G401.6 (cell line): ENCODE measurements around the gene OGFRL1.
"Not testable (repeated sequence)": the region's sequence is repeated elsewhere in the genome, so short reads cannot be mapped to it uniquely, and the experiment has no call there.

Source experiments
- FAIRE-seq: peaks from 2 replicates; lab custom pipeline; 2012; peaks lifted over from hg19 to GRCh38; lab: Jason Lieb, UNC

OGFRL1 gene

GRCh38 chr6:71288228-71289038, at the start of gene OGFRL1:
TSS of gene OGFRL1 (plus strand) at chr6:71288811. CDS start at chr6:71288937, 126 bp downstream.
- FAIRE-seq, result no peak

GRCh38 chr6:71239694-71240093, 48.9 kb upstream of the OGFRL1 start:
- FAIRE-seq, result no peak

- no peak for FAIRE-seq
Measured at GRCh38 chr6:71245265-71246049, 43.2 kb upstream of the OGFRL1 start.

- FAIRE-seq, result no peak
Measured at GRCh38 chr6:71246596-71246995, 42.0 kb upstream of the OGFRL1 start.

- no peak for FAIRE-seq
Measured at GRCh38 chr6:71248306-71248765, 40.3 kb upstream of the OGFRL1 start.

- no peak for FAIRE-seq
Measured at GRCh38 chr6:71248878-71249544, 39.6 kb upstream of the OGFRL1 start.

GRCh38 chr6:71250099-71250602, 38.5 kb upstream of the OGFRL1 start:
- no peak for FAIRE-seq

GRCh38 chr6:71252410-71252809, 36.2 kb upstream of the OGFRL1 start:
- no peak for FAIRE-seq

- no peak for FAIRE-seq
Measured at GRCh38 chr6:71252960-71253359, 35.7 kb upstream of the OGFRL1 start.

- no peak for FAIRE-seq
Measured at GRCh38 chr6:71254323-71254722, 34.3 kb upstream of the OGFRL1 start.

GRCh38 chr6:71258078-71258866, 30.3 kb upstream of the OGFRL1 start:
- FAIRE-seq, result no peak

GRCh38 chr6:71259888-71260604, 28.6 kb upstream of the OGFRL1 start:
- no peak for FAIRE-seq

- FAIRE-seq, result no peak
Measured at GRCh38 chr6:71262914-71263313, 25.7 kb upstream of the OGFRL1 start.

- not testable (repeated sequence) for FAIRE-seq
Measured at GRCh38 chr6:71266392-71266791, 22.2 kb upstream of the OGFRL1 start.

GRCh38 chr6:71268735-71269437, 19.7 kb upstream of the OGFRL1 start:
- FAIRE-seq, result no peak

GRCh38 chr6:71277926-71278600, 10.5 kb upstream of the OGFRL1 start:
- no peak for FAIRE-seq

GRCh38 chr6:71279321-71279720, 9.3 kb upstream of the OGFRL1 start:
- FAIRE-seq, result no peak

GRCh38 chr6:71279740-71280139, 8.9 kb upstream of the OGFRL1 start:
- no peak for FAIRE-seq

- FAIRE-seq, result no peak
Measured at GRCh38 chr6:71280701-71281100, 7.9 kb upstream of the OGFRL1 start.

GRCh38 chr6:71284785-71285184, 3.8 kb upstream of the OGFRL1 start:
- no peak for FAIRE-seq
